Measurements from ENCODE around the gene ATP5PF. TPM values are rescaled to one million over a fixed set of nuclear protein-coding genes. Genes with fewer than 3 reads are reported as not detected.
"Not testable (repeated sequence)": the region's sequence is repeated elsewhere in the genome, so short reads cannot be mapped to it uniquely, and the experiment has no call there.

Gene ATP5PF, protein sequence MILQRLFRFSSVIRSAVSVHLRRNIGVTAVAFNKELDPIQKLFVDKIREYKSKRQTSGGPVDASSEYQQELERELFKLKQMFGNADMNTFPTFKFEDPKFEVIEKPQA
- total RNA-seq (2021; fragmentation: NEBNext Ultra II Directional; extraction: Animal tissue kit (Norgen Biotek cat#: 25700)): 100 to 1,000 TPM; 144 to 166 (median 161) TPM
- long read RNA-seq, transcript ATP5PF-201 (4 exons, 614 nt): major isoform, 156 of 241 reads
- long read RNA-seq, transcript ATP5PF-204 (4 exons, 1,179 nt): minor isoform, 29 of 241 reads
- long read RNA-seq, transcript ATP5PF-203 (4 exons, 647 nt): minor isoform, 34 of 241 reads
- long read RNA-seq, transcript ATP5PF-202 (4 exons, 826 nt): minor isoform, 10 of 241 reads
- long read RNA-seq, partial matches to known transcripts: 5 of 241 reads
- long read RNA-seq, other reads (novel, unspliced or antisense): 4 of 241 reads

GRCh38 chr21:25734904-25735645, at the start of gene ATP5PF, which contains the start of gene GABPA:
Gene ATP5PF (minus strand): TSS chr21:25734904. CDS start chr21:25729794, 5,110 bp downstream.
Gene GABPA (plus strand): TSS chr21:25734972. CDS start chr21:25741599, 6,627 bp downstream.
- Mint-ChIP-seq H3K4me3 (peak within 1 kb of the TSS; percentile 100), H3K9me3 (no peaks in the 10 kb centered on the region), H3K36me3 (ENCODE audit: low read depth) (peaks cover 18% of the 10 kb centered on the region; the same call in 1 of the 2 replicates), H3K27ac (peak within 1 kb of the TSS; percentile 100), H3K27me3 (ENCODE audit: insufficient read depth) (peaks cover 4% of the 10 kb centered on the region; the same call in 1 of the 2 replicates), H3K4me1 (ENCODE audit: low read depth) (peaks cover 35% of the 10 kb centered on the region)
- TF ChIP-seq, protein P1, sequence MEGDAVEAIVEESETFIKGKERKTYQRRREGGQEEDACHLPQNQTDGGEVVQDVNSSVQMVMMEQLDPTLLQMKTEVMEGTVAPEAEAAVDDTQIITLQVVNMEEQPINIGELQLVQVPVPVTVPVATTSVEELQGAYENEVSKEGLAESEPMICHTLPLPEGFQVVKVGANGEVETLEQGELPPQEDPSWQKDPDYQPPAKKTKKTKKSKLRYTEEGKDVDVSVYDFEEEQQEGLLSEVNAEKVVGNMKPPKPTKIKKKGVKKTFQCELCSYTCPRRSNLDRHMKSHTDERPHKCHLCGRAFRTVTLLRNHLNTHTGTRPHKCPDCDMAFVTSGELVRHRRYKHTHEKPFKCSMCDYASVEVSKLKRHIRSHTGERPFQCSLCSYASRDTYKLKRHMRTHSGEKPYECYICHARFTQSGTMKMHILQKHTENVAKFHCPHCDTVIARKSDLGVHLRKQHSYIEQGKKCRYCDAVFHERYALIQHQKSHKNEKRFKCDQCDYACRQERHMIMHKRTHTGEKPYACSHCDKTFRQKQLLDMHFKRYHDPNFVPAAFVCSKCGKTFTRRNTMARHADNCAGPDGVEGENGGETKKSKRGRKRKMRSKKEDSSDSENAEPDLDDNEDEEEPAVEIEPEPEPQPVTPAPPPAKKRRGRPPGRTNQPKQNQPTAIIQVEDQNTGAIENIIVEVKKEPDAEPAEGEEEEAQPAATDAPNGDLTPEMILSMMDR (IDR thresholded peaks at IDR 0.05): no peak; the same call in 1 of the 2 replicates
- DNase-seq: peak; percentile 98

DNA sequence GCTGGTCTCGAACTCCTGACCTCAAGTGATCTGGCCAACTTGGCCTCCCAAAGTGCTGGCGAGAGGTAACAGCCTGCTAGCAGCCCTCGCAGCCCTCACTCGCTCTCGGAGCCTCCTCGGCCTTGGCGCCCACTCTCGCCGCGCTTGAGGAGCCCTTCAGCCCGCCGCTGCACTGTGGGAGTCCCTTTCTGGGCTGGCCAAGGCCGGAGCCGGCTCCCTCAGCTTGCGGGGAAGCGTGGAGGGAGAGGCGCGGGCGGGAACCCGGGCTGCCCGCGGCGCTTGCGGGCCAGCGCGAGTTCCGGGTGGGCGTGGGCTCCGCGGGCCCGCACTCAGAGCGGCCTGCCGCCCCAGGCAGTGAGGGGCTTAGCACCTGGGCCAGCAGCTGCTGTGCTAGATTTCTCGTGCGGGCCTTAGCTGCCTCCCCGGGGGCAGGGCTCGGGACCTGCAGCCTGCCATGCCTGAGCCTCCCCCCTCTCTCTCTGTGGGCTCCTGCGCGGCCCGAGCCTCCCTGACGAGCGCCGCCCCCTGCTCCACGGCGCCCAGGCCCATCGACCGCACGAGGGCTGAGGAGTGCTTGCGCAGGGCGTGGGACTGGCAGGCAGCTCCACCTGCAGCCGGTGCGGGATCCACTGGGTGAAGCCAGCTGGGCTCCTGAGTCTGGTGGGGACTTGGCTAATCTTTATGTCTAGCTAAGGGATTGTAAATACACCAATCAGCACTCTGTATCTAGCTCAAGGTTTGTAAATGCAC, 43.6 kb upstream of the ATP5PF start:
- DNase-seq; H3K27me3 Mint-ChIP-seq (ENCODE audit: insufficient read depth); H3K4me3 Mint-ChIP-seq; H3K27ac Mint-ChIP-seq; H3K9me3 Mint-ChIP-seq; H3K4me1 Mint-ChIP-seq (ENCODE audit: low read depth); H3K36me3 Mint-ChIP-seq (ENCODE audit: low read depth): not testable (repeated sequence)

DNA sequence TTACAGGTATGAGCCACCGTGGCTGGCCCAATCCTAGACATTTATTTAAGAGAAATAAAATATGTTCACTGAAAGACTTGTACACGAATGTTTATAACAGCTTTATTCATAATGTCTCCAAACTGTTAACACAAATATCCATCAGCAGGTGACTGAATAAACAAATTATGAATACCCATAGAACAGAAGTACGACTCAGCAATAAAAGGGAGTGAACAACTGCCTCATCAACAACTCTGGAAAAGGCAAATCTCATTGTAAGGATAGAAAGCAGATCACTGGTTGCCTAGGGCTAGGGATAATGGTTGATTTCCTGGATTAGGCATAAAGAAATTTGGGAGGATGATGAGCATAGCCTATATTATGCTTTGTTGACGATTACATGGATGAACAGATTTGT, 41.7 kb upstream of the ATP5PF start:
- H3K4me3 Mint-ChIP-seq: no peak overlapping the region
- no peaks in the 10 kb centered on the region for H3K4me1 Mint-ChIP-seq (ENCODE audit: low read depth)
- peaks cover 7% of the 10 kb centered on the region for H3K9me3 Mint-ChIP-seq
- H3K27ac Mint-ChIP-seq: no peak overlapping the region
- no peak for DNase-seq
- TF ChIP-seq, protein P1 (IDR thresholded peaks at IDR 0.05): no peak
- no peaks in the 10 kb centered on the region for H3K36me3 Mint-ChIP-seq (ENCODE audit: low read depth)
- H3K27me3 Mint-ChIP-seq (ENCODE audit: insufficient read depth): no peaks in the 10 kb centered on the region; the same call in 1 of the 2 replicates

DNA sequence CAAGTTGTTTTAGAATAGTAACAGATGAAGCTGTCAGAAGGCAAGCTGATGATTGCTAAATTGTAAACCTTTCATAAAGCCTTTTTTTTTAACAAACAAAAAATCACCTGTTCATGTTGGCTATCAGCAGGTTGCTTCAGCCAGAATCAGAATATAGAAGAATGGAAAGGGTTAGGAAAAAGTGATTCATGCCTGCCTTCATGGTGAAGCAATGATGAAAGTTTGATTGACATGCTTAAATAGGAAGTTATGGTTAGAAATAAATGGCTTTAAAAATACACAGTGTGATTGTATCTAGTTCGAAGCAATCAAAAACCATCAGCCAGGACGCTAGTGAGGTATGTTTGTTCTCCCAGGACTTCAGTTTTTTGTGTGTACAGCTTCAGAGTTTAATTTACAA, 38.0 kb upstream of the ATP5PF start:
- Mint-ChIP-seq H3K4me3 (no peak overlapping the region), H3K4me1 (ENCODE audit: low read depth) (no peaks in the 10 kb centered on the region), H3K27me3 (ENCODE audit: insufficient read depth) (no peaks in the 10 kb centered on the region), H3K9me3 (no peaks in the 10 kb centered on the region), H3K27ac (no peak overlapping the region), H3K36me3 (ENCODE audit: low read depth) (no peaks in the 10 kb centered on the region)
- TF ChIP-seq, protein P1 (IDR thresholded peaks at IDR 0.05): no peak
- DNase-seq: no peak

GRCh38 chr21:25767921-25768320, 33.2 kb upstream of the ATP5PF start:
- H3K4me1 Mint-ChIP-seq (ENCODE audit: low read depth): no peaks in the 10 kb centered on the region; the same call in 1 of the 2 replicates
- no peak overlapping the region for H3K4me3 Mint-ChIP-seq
- H3K27ac Mint-ChIP-seq: no peak overlapping the region
- no peaks in the 10 kb centered on the region for H3K9me3 Mint-ChIP-seq
- no peak for DNase-seq
- 0 out of 2 replicates have a peak, but pooled peaks cover 9% of the 10 kb centered on the region for H3K36me3 Mint-ChIP-seq (ENCODE audit: low read depth)
- TF ChIP-seq, protein P1 (IDR thresholded peaks at IDR 0.05): no peak
- no peaks in the 10 kb centered on the region for H3K27me3 Mint-ChIP-seq (ENCODE audit: insufficient read depth)
